ENCODE results near the gene CHCT1.

Gene CHCT1

GRCh38 chr17:60442271-60443173 lies 20.2 kb downstream of the CHCT1 start:
- no peak for DNase-seq (ENCODE audit: low read depth)

- DNase-seq (ENCODE audit: low read depth), result no peak
These were observed 21.4 kb downstream of the CHCT1 start for GRCh38 chr17:60443713-60444112.

- DNase-seq (ENCODE audit: low read depth), result no peak
These were observed 22.9 kb downstream of the CHCT1 start for GRCh38 chr17:60445144-60445543.

GRCh38 chr17:60447375-60447774 lies 25.1 kb downstream of the CHCT1 start:
- DNase-seq (ENCODE audit: low read depth), result no peak

GRCh38 chr17:60451071-60451470 lies 28.8 kb downstream of the CHCT1 start:
- no peak for DNase-seq (ENCODE audit: low read depth)

GRCh38 chr17:60451965-60452364 lies 29.7 kb downstream of the CHCT1 start:
- no peak for DNase-seq (ENCODE audit: low read depth)

GRCh38 chr17:60455378-60455777 lies 33.1 kb downstream of the CHCT1 start:
- no peak for DNase-seq (ENCODE audit: low read depth)

GRCh38 chr17:60457148-60457547 lies 34.9 kb downstream of the CHCT1 start:
- no peak for DNase-seq (ENCODE audit: low read depth)

- DNase-seq (ENCODE audit: low read depth), result no peak
These were observed 39.3 kb downstream of the CHCT1 start for GRCh38 chr17:60461584-60461983.

GRCh38 chr17:60463157-60463835 lies 41.0 kb downstream of the CHCT1 start:
- peak; percentile 30 for DNase-seq (ENCODE audit: low read depth)

- DNase-seq (ENCODE audit: low read depth), result no peak
These were observed 42.1 kb downstream of the CHCT1 start for GRCh38 chr17:60464343-60464742.

- DNase-seq (ENCODE audit: low read depth), result no peak
These were observed 46.1 kb downstream of the CHCT1 start for GRCh38 chr17:60468371-60468770.

GRCh38 chr17:60471451-60471850 lies 49.2 kb downstream of the CHCT1 start:
- no peak for DNase-seq (ENCODE audit: low read depth)

- no peak for DNase-seq (ENCODE audit: low read depth)
These were observed 50.2 kb downstream of the CHCT1 start for GRCh38 chr17:60472449-60472848.

GRCh38 chr17:60473788-60474187 lies 51.5 kb downstream of the CHCT1 start:
- DNase-seq (ENCODE audit: low read depth), result no peak

Data from GM04503 (cell line).